Loucy (cell line): Measurements from ENCODE around the gene RAI1.

Experiments
- CTCF ChIP-seq: fragments of 200-600 bp; sonication (generic); conservative IDR thresholded peaks from 2 replicates; pipeline ENCODE4 v1.5.1; 2014; ENCODE audit warnings: mild to moderate bottlenecking, antibody characterized with exemption, low read length
- EZH2phosphoT487 ChIP-seq: fragments of 200-600 bp; IDR thresholded peaks from 2 replicates; pipeline ENCODE4 v1.6.1; 2018; ENCODE audit warnings: antibody characterized with exemption, mild to moderate bottlenecking, moderate library complexity, borderline replicate concordance

DNA sequence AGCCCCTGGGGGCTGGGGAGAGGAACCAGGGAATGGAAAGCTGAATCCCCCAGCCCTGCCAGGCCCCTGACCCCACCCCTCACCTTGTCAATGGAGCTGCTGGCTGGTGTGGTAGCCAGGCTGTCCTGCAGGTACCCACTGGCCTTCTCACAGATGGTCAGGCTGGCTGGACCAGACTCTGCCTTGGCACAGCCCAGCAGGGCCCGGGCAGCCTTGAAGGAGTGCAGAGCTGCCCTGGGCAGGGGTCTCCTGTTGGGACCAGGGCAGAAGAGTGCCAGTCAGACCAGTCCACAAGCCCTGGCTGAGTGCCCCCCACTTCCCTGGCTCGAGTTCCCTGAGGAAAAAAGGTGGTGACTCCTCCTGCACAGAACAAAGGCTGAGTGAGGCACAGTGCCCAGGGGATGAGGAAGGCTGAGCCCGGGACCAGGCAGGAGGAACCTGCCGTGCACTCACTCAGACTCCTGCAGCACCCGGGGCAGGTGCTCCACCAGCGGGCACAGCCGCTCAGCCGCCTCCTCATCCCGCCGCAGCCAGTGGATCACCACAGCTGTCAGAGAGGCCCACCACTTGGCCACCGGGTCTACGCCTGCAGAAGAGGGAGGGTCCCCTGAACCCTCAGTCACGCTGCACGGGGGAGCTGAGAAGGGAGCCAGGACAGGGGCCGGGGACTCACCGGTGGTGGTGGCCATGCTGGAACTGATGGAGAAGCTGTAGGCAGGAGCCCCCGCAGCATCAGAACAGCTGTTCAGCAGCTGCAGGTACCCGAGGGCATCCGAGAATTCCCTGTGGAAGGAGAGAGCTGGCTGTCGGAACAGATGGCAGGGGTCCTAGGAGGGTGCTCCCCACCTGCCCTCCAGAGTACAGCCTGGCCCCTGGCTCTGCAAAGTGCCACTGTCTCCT, 133.2 kb downstream of the RAI1 start:
- no peak for TF ChIP-seq CTCF
- TF ChIP-seq EZH2phosphoT487: no peak
